GM18519 (cell line): ENCODE measurements around the gene NLRP13.

Experiments used
- ATAC-seq: cut with Tn5 transposase; IDR thresholded peaks from one replicate; pipeline ENCODE4 v1.9.1; 2021; ENCODE audit warnings: mild to moderate bottlenecking, moderate library complexity; ENCODE audit not compliant: unreplicated experiment, low FRiP score

NLRP13 gene

DNA sequence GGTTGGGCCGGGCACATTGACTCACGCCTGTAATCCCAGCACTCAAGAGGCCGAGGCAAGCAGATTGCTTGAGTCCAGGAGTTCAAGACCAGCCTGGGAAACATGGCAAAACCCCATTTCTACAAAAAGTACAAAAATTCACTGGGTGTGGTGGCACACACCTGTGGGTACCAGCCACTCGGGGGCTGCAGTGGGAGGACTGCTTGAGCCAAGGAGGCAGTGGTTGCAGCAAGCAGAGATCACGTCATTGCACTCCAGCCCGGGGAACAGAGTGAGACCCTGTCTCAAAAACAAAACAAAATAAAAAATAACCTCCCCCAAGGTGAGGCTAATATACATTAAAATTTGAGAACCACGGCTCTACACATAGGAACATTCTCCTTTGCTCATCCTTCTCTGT lies 24.9 kb downstream of the NLRP13 start:
- ATAC-seq = no peak

DNA sequence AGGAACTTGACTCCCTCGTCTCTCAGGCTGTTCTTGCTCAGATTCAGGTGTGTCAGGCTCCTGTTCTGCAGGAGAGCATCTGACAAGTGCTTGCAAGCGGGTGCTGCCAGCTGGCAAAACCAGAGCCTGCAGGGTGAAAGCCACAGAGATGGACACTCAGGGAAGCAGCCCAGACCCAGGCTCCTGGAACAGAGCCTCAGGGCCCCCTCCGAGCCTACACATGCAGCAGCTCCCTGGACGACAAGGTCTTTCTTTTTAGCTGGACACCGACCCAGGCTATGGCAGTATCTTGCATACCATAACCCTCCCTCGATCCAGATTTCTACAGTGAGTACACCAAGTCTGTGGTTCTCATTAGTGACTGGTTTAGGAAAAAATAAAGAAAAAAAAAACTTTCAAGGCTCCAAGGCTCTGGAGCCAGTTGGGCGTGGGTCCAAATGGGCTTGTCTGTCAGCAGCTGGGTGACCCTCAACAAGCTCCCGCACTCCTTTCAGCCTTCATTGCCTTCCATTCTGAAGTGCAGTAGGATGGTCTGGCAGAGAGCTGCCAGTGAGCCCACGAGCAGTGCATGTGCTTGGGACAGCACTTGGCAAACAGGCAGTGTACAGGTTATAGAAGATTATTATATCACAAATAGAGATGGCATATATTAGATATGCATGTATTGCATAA lies 29.9 kb downstream of the NLRP13 start:
- ATAC-seq = no peak

DNA sequence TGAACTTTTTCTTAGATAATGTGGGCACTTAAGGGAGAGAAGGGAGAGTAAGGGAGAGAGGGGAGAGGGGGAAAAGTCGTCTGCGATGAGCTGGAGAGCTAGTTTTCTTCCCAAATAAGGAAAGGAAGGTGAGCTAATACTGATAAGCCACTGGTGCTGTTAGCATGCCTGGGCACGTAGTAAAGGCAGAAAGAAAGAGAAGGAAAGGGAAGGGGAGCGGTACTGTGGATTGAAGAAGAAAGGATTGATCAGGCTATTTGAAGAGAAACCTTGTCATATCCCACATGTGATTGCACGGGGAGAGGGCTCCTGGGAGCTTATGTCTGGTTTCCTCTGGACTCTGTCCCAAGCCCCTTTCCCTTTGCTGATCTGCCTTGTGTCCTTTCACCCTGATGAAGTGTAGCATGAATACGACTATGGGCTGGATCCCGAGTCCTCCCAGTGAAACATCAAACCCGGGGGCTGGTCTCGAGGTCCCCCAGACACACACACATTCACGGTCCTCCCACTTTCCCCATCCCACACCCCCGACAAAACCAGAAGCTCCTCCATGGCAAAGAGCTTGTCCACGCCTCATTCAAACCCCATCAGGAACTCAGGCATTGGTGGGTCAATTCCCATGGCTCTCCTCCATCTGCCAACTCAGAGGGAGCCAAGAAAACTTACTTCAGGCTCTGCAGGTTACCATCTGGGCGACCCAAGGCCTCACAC lies 30.6 kb downstream of the NLRP13 start:
- ATAC-seq = no peak

- no peak for ATAC-seq
These were observed 33.2 kb downstream of the NLRP13 start for GRCh38 chr19:55898911-55899310.

DNA sequence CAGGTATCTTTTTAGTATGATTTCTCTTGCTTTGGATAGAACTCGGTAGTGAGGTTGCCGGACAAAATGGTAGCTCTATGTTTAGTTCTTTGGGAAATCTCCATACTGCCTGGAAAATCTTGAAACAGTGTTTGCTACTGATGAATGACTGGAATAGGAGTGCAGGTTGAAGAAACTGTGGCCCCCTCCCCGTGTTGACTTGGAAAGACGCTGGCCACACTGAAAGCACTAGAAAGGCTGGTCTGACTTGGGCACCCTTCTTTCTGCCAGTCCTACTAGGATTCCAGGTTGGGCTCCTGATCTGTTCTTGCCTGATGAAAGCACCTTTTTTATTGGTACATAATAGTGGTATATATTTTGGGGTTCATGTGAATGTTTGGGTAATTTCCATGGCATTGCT lies 49.5 kb downstream of the NLRP13 start:
- no peak for ATAC-seq

DNA sequence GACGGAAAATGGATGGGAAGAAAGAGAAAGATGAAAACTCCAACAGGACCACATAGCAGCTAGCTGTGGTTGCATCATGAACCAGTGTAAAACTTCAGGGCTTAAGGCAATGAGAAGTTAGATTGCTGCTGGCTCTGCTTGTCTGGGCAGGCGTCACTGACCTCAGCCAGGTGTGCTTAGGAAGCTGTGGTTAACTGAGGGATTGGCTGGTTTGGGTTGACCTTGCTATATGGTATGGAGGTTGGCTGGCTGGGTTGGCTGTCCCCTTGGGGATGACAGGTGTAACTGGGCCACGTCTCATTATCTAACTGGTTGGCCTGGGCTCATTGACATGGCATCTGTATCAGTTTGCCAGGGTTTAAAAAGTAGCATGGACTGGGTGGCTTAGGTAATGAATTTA lies 54.9 kb downstream of the NLRP13 start:
- ATAC-seq = no peak

GRCh38 chr19:55870736-55871135 lies 61.4 kb downstream of the NLRP13 start:
- no peak for ATAC-seq

- ATAC-seq = no peak
These were observed 65.0 kb downstream of the NLRP13 start for GRCh38 chr19:55867101-55867500.

GRCh38 chr19:55866521-55866920 lies 65.6 kb downstream of the NLRP13 start:
- no peak for ATAC-seq

DNA sequence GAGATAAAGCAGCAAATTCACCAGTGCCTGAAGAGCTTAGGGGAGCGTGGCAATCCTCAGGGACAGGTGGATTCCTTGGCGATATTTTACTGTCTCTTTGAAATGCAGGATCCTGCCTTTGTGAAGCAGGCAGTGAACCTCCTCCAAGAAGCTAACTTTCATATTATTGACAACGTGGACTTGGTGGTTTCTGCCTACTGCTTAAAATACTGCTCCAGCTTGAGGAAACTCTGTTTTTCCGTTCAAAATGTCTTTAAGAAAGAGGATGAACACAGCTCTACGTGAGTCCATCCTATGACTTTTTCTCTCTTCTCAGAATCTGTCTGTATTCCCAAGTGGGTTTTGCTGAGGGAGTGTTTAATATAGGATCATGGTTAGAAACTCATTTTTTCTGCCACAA lies 73.2 kb downstream of the NLRP13 start:
- no peak for ATAC-seq

DNA sequence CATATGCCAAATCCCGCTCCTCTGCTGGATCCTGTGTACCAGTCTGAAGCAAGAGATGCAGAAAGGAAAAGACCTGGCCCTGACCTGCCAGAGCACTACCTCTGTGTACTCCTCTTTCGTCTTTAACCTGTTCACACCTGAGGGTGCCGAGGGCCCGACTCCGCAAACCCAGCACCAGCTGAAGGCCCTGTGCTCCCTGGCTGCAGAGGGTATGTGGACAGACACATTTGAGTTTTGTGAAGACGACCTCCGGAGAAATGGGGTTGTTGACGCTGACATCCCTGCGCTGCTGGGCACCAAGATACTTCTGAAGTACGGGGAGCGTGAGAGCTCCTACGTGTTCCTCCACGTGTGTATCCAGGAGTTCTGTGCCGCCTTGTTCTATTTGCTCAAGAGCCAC lies 73.7 kb downstream of the NLRP13 start:
- no peak for ATAC-seq

GRCh38 chr19:55857974-55858373 lies 74.2 kb downstream of the NLRP13 start:
- no peak for ATAC-seq

GRCh38 chr19:55857149-55857548 lies 75.0 kb downstream of the NLRP13 start:
- peak; percentile 35 for ATAC-seq

- ATAC-seq = no peak
These were observed 77.0 kb downstream of the NLRP13 start for GRCh38 chr19:55855160-55855559.
